ENCODE measurements around the gene TBC1D1.
A peak's percentile ranks its signal among the peaks of the same experiment; 100 is the strongest.

The TBC1D1 gene

DNA sequence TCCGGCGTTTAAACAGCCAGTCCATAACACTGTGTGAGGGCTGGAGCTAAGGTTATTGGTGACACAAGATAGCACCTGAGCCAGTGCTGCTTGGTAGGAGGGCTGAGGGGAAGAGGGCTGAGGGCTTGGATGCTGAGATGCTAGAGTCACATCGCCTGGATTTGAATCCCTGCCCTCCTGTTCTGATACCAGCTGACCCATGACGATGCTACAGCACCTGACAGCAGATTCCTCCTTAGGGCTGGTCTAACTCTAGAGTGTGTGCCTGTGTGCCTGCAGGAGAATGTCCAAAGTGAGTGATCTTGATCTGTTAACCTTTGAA lies 171.9 kb downstream of the TBC1D1 start:
- H2BK120ac ChIP-seq (ENCODE audit: low read depth, low read length) = no peak overlapping the region
- peaks cover 0 to 13% of the 10 kb centered on the region in 2 experiments for H3K36me3 ChIP-seq (ENCODE audit: control insufficient read depth in 1 of 2, insufficient read depth in 2 of 2, low read depth in 1 of 2, low read length in 2 of 2)
- H3K23ac ChIP-seq (ENCODE audit: low read length in 2 of 2) = no peak overlapping the region
- peak overlapping the region in 1 of 2 experiments; percentile 71 for H3K18ac ChIP-seq (ENCODE audit: low read depth in 1 of 2, low read length in 2 of 2)
- H3K4me2 ChIP-seq (ENCODE audit: low read length, poor library complexity, severe bottlenecking) = no peak overlapping the region
- no peak for DNase-seq
- H2BK12ac ChIP-seq (ENCODE audit: low read length in 2 of 2) = peak overlapping the region; percentile 83 to 89
- H3K4me3 ChIP-seq (ENCODE audit: insufficient read depth in 1 of 2, low read depth in 1 of 2, low read length in 2 of 2) = no peak overlapping the region
- peaks cover 12% of the 10 kb centered on the region for H3K79me1 ChIP-seq (replicated peaks; ENCODE audit: low read length, poor library complexity, severe bottlenecking)
- peak overlapping the region; percentile 86 for H2BK15ac ChIP-seq (ENCODE audit: low read depth, poor library complexity, severe bottlenecking)
- H4K91ac ChIP-seq (ENCODE audit: low read length) = peak overlapping the region; percentile 18
- H2BK5ac ChIP-seq (ENCODE audit: low read depth, low read length, poor library complexity, severe bottlenecking) = no peak overlapping the region
- H2AK5ac ChIP-seq (ENCODE audit: low read length, severe bottlenecking) = peak overlapping the region; percentile 66
- H3K9me3 ChIP-seq (ENCODE audit: control insufficient read depth, low read length) = no peaks in the 10 kb centered on the region
- no peaks in the 10 kb centered on the region for H3K27me3 ChIP-seq (ENCODE audit: control insufficient read depth in 1 of 2, insufficient read depth in 1 of 2, low read length in 2 of 2)
- H3K9ac ChIP-seq (ENCODE audit: low read length) = peak overlapping the region; percentile 92
- WGBS = 97% methylated on average over 4 of the region's 4 CpGs
- no peak overlapping the region for H3K4ac ChIP-seq (ENCODE audit: low read depth in 1 of 2, low read length in 2 of 2)
- H3K4me1 ChIP-seq (ENCODE audit: control insufficient read depth, insufficient read depth, low read depth, low read length) = peaks cover 12% of the 10 kb centered on the region
- H2AFZ ChIP-seq (ENCODE audit: low read depth, low read length) = no peak overlapping the region
- H3K14ac ChIP-seq (ENCODE audit: low read length in 2 of 2) = no peak overlapping the region
- H3K27ac ChIP-seq (ENCODE audit: low read length, poor library complexity, severe bottlenecking) = no peak overlapping the region
- H4K8ac ChIP-seq (ENCODE audit: low read length) = no peak overlapping the region

DNA sequence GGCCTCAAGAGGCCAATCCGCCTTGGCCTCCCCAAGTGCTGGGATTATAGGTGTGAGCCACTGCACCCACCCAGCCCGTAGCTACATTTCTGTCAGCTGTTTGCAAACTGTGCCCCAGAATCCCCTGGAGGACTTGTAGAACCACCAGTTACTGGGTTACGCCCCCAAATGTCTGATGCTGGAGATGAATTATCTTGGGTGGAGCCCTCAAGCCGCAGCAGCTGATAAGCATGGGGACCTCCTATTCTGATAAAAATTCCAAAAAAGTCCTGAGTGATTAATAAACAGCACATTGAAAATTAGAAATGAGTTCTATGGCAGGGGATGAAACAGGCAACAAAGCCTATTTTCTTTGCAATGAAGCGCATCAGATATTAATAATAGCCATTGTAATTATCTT lies 174.3 kb downstream of the TBC1D1 start:
- Histone ChIP-seq H3K18ac (ENCODE audit: low read depth in 1 of 2, low read length in 2 of 2) (no peak overlapping the region), H3K4ac (ENCODE audit: low read depth in 1 of 2, low read length in 2 of 2) (no peak overlapping the region), H3K79me1 (replicated peaks; ENCODE audit: low read length, poor library complexity, severe bottlenecking) (peaks cover 13% of the 10 kb centered on the region), H3K4me1 (ENCODE audit: control insufficient read depth, insufficient read depth, low read depth, low read length) (peaks cover 6% of the 10 kb centered on the region), H3K9ac (ENCODE audit: low read length) (no peak overlapping the region), H2BK12ac (ENCODE audit: low read length in 2 of 2) (no peak overlapping the region), H4K91ac (ENCODE audit: low read length) (no peak overlapping the region), H3K27me3 (ENCODE audit: control insufficient read depth in 1 of 2, insufficient read depth in 1 of 2, low read length in 2 of 2) (no peaks in the 10 kb centered on the region), H3K4me3 (ENCODE audit: insufficient read depth in 1 of 2, low read depth in 1 of 2, low read length in 2 of 2) (no peak overlapping the region), H3K27ac (ENCODE audit: low read length, poor library complexity, severe bottlenecking) (no peak overlapping the region), H2AK5ac (ENCODE audit: low read length, severe bottlenecking) (no peak overlapping the region), H2BK120ac (ENCODE audit: low read depth, low read length) (no peak overlapping the region), H4K8ac (ENCODE audit: low read length) (no peak overlapping the region), H3K14ac (ENCODE audit: low read length in 2 of 2) (no peak overlapping the region), H3K23ac (ENCODE audit: low read length in 2 of 2) (no peak overlapping the region), H3K9me3 (ENCODE audit: control insufficient read depth, low read length) (no peaks in the 10 kb centered on the region), H2BK5ac (ENCODE audit: low read depth, low read length, poor library complexity, severe bottlenecking) (no peak overlapping the region), H3K36me3 (ENCODE audit: control insufficient read depth in 1 of 2, insufficient read depth in 2 of 2, low read depth in 1 of 2, low read length in 2 of 2) (peaks cover 3 to 19% of the 10 kb centered on the region in 2 experiments), H2AFZ (ENCODE audit: low read depth, low read length) (no peak overlapping the region), H3K4me2 (ENCODE audit: low read length, poor library complexity, severe bottlenecking) (no peak overlapping the region), H2BK15ac (ENCODE audit: low read depth, poor library complexity, severe bottlenecking) (no peak overlapping the region)
- WGBS = 96% methylated on average over 3 of the region's 5 CpGs
- DNase-seq = no peak

DNA sequence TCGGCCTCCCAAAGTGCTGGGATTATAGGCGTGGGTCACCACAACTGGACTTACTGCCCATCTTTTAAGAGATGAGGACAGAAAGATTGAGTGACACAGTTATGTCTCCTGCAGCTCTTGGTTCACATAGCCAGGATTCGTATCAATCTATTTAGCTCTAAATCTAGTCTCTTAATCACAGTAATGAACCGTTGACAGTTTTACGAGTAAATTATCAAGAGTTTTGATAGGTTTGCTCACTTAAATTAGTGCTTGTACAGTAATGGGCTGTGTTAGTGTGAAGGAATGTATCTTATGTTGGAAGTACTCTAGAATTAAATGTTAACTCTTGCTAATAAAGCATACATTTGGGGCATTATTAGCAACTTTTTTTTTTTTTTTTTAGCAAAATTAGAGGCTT lies 175.0 kb downstream of the TBC1D1 start:
- H3K9ac ChIP-seq (ENCODE audit: low read length) = no peak overlapping the region
- H2AK5ac ChIP-seq (ENCODE audit: low read length, severe bottlenecking) = no peak overlapping the region
- no peak for DNase-seq
- no peak overlapping the region for H3K4ac ChIP-seq (ENCODE audit: low read depth in 1 of 2, low read length in 2 of 2)
- no peak overlapping the region for H2BK15ac ChIP-seq (ENCODE audit: low read depth, poor library complexity, severe bottlenecking)
- H2BK5ac ChIP-seq (ENCODE audit: low read depth, low read length, poor library complexity, severe bottlenecking) = no peak overlapping the region
- H3K9me3 ChIP-seq (ENCODE audit: control insufficient read depth, low read length) = no peaks in the 10 kb centered on the region
- H3K36me3 ChIP-seq (ENCODE audit: control insufficient read depth in 1 of 2, insufficient read depth in 2 of 2, low read depth in 1 of 2, low read length in 2 of 2) = peaks cover 3 to 19% of the 10 kb centered on the region in 2 experiments
- no peak overlapping the region for H3K23ac ChIP-seq (ENCODE audit: low read length in 2 of 2)
- no peak overlapping the region for H4K91ac ChIP-seq (ENCODE audit: low read length)
- peaks cover 6% of the 10 kb centered on the region for H3K4me1 ChIP-seq (ENCODE audit: control insufficient read depth, insufficient read depth, low read depth, low read length)
- no peaks in the 10 kb centered on the region for H3K27me3 ChIP-seq (ENCODE audit: control insufficient read depth in 1 of 2, insufficient read depth in 1 of 2, low read length in 2 of 2)
- no peak overlapping the region for H3K4me3 ChIP-seq (ENCODE audit: insufficient read depth in 1 of 2, low read depth in 1 of 2, low read length in 2 of 2)
- peaks cover 13% of the 10 kb centered on the region for H3K79me1 ChIP-seq (replicated peaks; ENCODE audit: low read length, poor library complexity, severe bottlenecking)
- H2AFZ ChIP-seq (ENCODE audit: low read depth, low read length) = no peak overlapping the region
- no peak overlapping the region for H3K18ac ChIP-seq (ENCODE audit: low read depth in 1 of 2, low read length in 2 of 2)
- H4K8ac ChIP-seq (ENCODE audit: low read length) = no peak overlapping the region
- 89% methylated on average over 5 of the region's 5 CpGs for WGBS
- no peak overlapping the region for H2BK120ac ChIP-seq (ENCODE audit: low read depth, low read length)
- no peak overlapping the region for H3K27ac ChIP-seq (ENCODE audit: low read length, poor library complexity, severe bottlenecking)
- no peak overlapping the region for H2BK12ac ChIP-seq (ENCODE audit: low read length in 2 of 2)
- no peak overlapping the region for H3K14ac ChIP-seq (ENCODE audit: low read length in 2 of 2)
- H3K4me2 ChIP-seq (ENCODE audit: low read length, poor library complexity, severe bottlenecking) = no peak overlapping the region

DNA sequence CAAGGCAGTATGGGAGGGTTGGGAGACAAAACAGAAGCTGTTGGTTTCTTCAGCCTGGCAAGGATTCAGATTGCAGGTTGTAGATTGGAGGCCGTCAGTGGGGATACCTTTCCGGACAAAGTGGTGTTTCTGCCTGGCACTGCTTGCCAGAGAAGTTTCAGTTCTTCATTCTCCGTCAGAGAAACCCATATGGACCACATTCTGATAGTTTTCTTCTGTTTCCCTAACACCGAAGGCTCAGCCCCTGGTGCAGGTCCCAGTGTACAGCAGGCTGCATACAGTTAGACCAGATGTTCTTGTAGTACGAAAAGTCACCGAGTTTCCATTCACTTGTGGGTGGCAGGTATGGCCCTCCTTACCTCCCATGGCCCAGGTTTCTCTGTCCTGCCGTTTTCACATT lies 176.6 kb downstream of the TBC1D1 start:
- no peak overlapping the region for H4K91ac ChIP-seq (ENCODE audit: low read length)
- H2BK5ac ChIP-seq (ENCODE audit: low read depth, low read length, poor library complexity, severe bottlenecking) = no peak overlapping the region
- H2BK120ac ChIP-seq (ENCODE audit: low read depth, low read length) = no peak overlapping the region
- no peak overlapping the region for H3K23ac ChIP-seq (ENCODE audit: low read length in 2 of 2)
- H3K4me1 ChIP-seq (ENCODE audit: control insufficient read depth, insufficient read depth, low read depth, low read length) = peaks cover 5% of the 10 kb centered on the region
- no peak overlapping the region for H3K18ac ChIP-seq (ENCODE audit: low read depth in 1 of 2, low read length in 2 of 2)
- peak overlapping the region; percentile 28 for H2BK15ac ChIP-seq (ENCODE audit: low read depth, poor library complexity, severe bottlenecking)
- 96% methylated on average over 7 of the region's 7 CpGs for WGBS
- H3K79me1 ChIP-seq (replicated peaks; ENCODE audit: low read length, poor library complexity, severe bottlenecking) = peaks cover 15% of the 10 kb centered on the region
- no peak overlapping the region for H3K4me2 ChIP-seq (ENCODE audit: low read length, poor library complexity, severe bottlenecking)
- no peak overlapping the region for H3K27ac ChIP-seq (ENCODE audit: low read length, poor library complexity, severe bottlenecking)
- no peak overlapping the region for H2AFZ ChIP-seq (ENCODE audit: low read depth, low read length)
- no peak overlapping the region for H3K4me3 ChIP-seq (ENCODE audit: insufficient read depth in 1 of 2, low read depth in 1 of 2, low read length in 2 of 2)
- no peak overlapping the region for H3K4ac ChIP-seq (ENCODE audit: low read depth in 1 of 2, low read length in 2 of 2)
- H3K9me3 ChIP-seq (ENCODE audit: control insufficient read depth, low read length) = no peaks in the 10 kb centered on the region
- peaks cover 3 to 19% of the 10 kb centered on the region in 2 experiments for H3K36me3 ChIP-seq (ENCODE audit: control insufficient read depth in 1 of 2, insufficient read depth in 2 of 2, low read depth in 1 of 2, low read length in 2 of 2)
- H3K9ac ChIP-seq (ENCODE audit: low read length) = no peak overlapping the region
- H4K8ac ChIP-seq (ENCODE audit: low read length) = no peak overlapping the region
- no peak overlapping the region for H2BK12ac ChIP-seq (ENCODE audit: low read length in 2 of 2)
- no peak overlapping the region for H2AK5ac ChIP-seq (ENCODE audit: low read length, severe bottlenecking)
- H3K14ac ChIP-seq (ENCODE audit: low read length in 2 of 2) = no peak overlapping the region
- no peaks in the 10 kb centered on the region for H3K27me3 ChIP-seq (ENCODE audit: control insufficient read depth in 1 of 2, insufficient read depth in 1 of 2, low read length in 2 of 2)
- no peak for DNase-seq

All from mesenchymal stem cell (in vitro differentiated cells and primary cell).